Bone marrow (tissue), 2 donors: ENCODE measurements around the gene MUC4.
"Not testable (repeated sequence)": the region's sequence is repeated elsewhere in the genome, so short reads cannot be mapped to it uniquely, and the experiment has no call there.

ENCODE experiments used
- DNase-seq, 2 donors: peaks; one replicate each; lab custom pipeline; 2025; lab: John Stamatoyannopoulos, UW

Gene MUC4

GRCh38 chr3:195761123-195761566, 50.6 kb downstream of the MUC4 start:
- no peak for DNase-seq

GRCh38 chr3:195760345-195761122, 51.2 kb downstream of the MUC4 start:
- no peak for DNase-seq

DNA sequence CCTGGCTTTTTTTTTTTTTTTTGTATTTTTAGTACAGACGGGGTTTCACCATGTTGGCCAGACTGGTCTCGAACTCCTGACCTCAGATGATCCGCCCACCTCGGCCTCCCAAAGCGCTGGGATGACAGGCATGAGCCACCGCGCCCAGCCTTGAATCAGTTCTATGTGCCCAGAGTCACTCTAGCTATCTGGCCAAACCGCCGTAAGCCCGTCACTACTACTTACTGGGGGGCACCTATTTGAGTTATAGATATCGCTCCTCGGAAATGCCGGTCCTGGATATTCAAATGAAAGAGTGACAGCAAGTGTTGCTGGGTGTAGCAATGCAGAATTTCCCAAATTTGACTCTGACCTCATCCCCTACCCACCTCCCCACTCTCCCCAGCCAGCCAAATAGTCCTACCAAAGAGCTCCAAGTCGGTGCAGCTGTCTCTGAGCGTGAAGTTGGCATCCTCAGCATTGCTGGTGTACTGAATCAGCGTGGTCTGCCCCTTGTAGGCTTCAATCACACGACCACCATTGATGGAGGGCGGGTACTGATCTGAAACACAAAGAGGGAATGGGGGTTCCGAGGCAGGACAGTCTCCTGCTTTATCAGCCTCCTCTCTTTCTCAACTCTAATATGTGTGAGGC, 52.9 kb downstream of the MUC4 start:
- no peak for DNase-seq

- DNase-seq: no peak
Observed at GRCh38 chr3:195757827-195758226, 53.9 kb downstream of the MUC4 start.

DNA sequence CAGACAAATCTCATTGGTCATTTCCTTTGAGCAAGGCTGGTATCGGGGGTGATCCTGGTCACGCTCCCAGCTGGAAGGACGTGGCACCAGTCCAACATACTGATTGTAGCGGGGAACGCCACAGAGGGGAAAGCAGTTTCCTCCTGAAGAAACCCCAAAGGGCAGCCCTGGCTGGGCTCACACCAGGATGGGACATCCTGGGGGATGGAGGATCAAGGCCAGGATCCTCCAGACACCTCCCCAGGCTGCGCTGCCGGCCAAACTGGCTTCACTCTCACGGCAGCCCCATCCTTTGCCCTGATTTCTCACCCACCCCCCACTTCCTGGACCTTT, 54.3 kb downstream of the MUC4 start:
- no peak for DNase-seq

- no peak for DNase-seq
Observed at GRCh38 chr3:195755791-195756676, 55.7 kb downstream of the MUC4 start.

DNA sequence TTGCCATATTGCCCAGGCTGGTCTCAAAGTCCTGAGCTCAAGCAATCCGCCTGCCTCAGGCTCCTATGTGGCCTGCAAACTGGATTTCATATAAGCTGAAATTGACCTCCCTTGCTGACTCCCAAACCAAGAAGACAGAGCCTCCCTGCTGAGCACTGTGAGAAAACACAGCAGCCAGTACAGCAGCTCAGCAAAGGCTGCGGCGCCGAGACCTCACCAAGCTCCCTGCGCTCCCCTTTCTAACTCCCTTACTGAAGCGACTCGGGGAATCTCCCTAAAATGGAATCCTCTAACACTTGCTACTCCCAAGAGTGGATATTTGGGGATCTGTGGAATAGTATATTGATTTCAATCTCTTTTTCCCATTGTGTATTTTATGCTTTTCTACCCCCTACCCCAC, 56.3 kb downstream of the MUC4 start:
- no peak for DNase-seq

GRCh38 chr3:195754906-195755305, 56.8 kb downstream of the MUC4 start:
- no peak for DNase-seq

DNA sequence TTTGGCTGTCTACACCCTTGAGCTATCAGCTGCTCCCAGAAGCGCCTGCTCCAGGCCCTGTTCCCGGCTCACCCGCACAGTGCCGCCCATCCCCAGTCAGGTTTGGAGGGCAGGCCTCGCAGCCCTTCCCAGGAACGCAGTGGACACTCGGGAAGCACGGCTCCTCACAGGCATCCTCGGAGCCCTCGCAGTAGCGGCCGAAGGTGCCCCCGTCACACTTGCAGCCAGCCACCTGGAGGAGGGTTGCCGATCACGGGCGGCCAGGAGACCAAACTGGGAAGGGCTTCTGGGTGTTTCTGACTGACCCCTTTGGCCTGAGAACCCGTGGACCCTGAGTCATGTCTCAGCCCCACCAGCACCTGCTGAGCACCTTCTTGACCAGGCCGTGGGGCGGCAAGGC, 57.6 kb downstream of the MUC4 start:
- DNase-seq: no peak

GRCh38 chr3:195753581-195753980, 58.1 kb downstream of the MUC4 start:
- no peak for DNase-seq

DNA sequence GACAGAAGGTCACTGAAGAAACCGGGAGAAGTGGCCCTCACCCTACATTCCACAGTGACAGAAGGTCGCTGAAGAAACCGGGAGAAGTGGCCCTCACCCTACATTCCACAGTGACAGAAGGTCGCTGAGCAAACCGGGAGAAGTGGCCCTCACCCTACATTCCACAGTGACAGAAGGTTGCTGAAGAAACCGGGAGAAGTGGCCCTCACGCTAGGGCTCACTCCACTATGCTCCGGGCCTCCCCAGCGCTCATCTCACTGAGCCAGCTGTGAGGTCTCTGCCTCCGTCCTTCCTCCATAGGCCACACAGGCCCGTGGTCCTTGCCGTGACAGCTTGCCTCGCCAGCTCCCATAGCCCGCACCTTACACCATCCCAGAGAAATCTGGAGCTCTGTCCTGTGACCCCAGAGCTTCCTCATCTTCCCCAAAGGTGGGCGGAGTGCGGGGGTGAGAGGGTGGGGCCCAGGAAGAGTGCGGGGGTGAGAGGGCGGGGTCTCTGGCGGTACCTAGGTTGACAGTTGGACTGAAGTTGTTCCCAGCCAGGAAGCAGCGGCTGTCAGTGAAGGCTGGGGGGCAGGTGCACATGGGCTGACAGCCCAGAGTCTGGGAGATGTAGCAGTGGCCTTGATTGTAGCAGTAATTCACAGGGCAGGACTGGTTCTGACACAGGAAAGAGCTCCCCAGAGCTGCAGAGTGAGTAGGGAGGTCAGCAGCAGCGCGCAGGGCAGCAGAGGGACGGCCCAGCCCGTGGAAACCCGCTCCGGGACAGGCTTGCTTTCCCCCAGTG, 59.0 kb downstream of the MUC4 start:
- DNase-seq: no peak

GRCh38 chr3:195752066-195752465, 59.7 kb downstream of the MUC4 start:
- DNase-seq: no peak

- no peak for DNase-seq
Observed at GRCh38 chr3:195751560-195751959, 60.2 kb downstream of the MUC4 start.

- DNase-seq: no peak
Observed at GRCh38 chr3:195750797-195751520, 60.8 kb downstream of the MUC4 start.

GRCh38 chr3:195749101-195749500, 62.6 kb downstream of the MUC4 start:
- not testable (repeated sequence) for DNase-seq

DNA sequence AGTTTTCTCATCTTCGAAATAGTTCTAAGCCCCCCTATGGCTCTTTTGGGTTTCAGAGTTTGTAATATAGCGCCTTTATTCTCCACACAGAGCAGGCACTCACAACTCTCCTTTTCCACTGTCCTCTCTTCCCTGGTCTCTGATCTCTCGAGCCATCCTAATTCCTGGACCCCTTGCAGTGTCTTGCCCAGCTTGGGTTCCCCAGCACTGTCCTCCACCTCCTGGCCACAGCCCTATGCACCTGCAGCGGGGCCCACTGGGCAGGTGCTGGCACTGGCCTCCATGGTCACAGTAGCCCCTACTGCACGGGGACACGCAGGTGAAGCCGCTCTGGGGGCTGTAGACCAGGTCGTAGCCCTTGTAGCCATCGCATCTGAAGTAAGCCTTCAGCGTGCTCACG, 63.1 kb downstream of the MUC4 start:
- no peak for DNase-seq

- DNase-seq: no peak
Observed at GRCh38 chr3:195746751-195747150, 65.0 kb downstream of the MUC4 start.

GRCh38 chr3:195746346-195746745, 65.4 kb downstream of the MUC4 start:
- no peak for DNase-seq

- no peak for DNase-seq
Observed at GRCh38 chr3:195744437-195744836, 67.3 kb downstream of the MUC4 start.

- no peak for DNase-seq
Observed at GRCh38 chr3:195739561-195740111, 72.1 kb downstream of the MUC4 start.
